GM12865 (cell line): ENCODE measurements around the gene NAALAD2.
A peak's percentile ranks its signal among the peaks of the same experiment; 100 is the strongest.
"Not testable (repeated sequence)": the region's sequence is repeated elsewhere in the genome, so short reads cannot be mapped to it uniquely, and the experiment has no call there.

Experiments used
- DNase-seq: peaks from one replicate; pipeline ENCODE4 v3.0.0; 2010; ENCODE audit warnings: low read depth
- H3K4me3 ChIP-seq: 2 replicates; pipeline ENCODE4 v1.5.1; 2011; ENCODE audit warnings: mild to moderate bottlenecking, low read depth, low read length, control low read depth
- TF ChIP-seq, protein P1 (sequence below): IDR thresholded peaks from 2 replicates; pipeline ENCODE4 v1.5.1; 2011; ENCODE audit warnings: low read length, control low read depth, low read depth, inconsistent platforms; ENCODE audit not compliant: insufficient read depth; ENCODE audit errors: missing control alignments

The NAALAD2 gene

DNA sequence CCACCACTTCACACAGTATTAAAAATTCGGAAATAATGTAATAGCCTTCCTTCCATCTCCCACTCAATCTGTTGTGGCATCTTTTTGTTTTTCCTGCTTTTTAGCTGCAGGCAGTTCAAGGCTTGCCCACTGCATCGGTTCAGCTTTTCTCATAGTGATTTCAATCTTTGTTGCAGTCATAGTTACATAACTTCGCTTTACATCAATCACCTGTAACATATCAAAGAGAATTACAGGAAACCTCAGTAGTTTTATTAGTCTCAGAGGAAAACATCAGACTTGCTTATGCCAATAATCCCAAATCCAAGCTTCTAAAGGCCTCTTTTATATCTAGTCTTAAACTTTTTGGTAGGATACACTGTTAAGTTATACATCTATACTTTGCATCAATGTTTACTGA is 67.9 kb downstream of the NAALAD2 start:
- TF ChIP-seq, protein P1, sequence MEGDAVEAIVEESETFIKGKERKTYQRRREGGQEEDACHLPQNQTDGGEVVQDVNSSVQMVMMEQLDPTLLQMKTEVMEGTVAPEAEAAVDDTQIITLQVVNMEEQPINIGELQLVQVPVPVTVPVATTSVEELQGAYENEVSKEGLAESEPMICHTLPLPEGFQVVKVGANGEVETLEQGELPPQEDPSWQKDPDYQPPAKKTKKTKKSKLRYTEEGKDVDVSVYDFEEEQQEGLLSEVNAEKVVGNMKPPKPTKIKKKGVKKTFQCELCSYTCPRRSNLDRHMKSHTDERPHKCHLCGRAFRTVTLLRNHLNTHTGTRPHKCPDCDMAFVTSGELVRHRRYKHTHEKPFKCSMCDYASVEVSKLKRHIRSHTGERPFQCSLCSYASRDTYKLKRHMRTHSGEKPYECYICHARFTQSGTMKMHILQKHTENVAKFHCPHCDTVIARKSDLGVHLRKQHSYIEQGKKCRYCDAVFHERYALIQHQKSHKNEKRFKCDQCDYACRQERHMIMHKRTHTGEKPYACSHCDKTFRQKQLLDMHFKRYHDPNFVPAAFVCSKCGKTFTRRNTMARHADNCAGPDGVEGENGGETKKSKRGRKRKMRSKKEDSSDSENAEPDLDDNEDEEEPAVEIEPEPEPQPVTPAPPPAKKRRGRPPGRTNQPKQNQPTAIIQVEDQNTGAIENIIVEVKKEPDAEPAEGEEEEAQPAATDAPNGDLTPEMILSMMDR: no peak
- no peak for DNase-seq
- H3K4me3 ChIP-seq: no peak overlapping the region

DNA sequence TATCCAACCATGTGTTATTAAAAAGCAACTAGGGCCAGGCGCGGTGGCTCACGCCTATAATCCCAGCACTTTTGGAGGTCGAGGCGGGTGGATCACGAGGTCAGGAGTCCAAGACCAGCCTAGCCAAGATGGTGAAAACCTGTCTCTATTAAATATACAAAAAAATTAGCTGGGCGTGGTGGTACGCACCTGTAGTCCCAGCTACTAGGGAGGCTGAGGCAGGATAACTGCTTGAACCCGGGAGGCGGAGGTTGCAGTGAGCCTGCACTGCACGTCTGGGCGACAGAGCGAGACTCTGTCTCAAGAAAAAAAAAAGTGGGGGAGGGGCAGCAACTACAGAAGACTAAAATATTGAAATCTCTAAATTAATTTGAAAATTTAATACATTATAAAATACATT is 69.9 kb downstream of the NAALAD2 start:
- TF ChIP-seq, protein P1: no peak
- H3K4me3 ChIP-seq: no peak overlapping the region
- no peak for DNase-seq

DNA sequence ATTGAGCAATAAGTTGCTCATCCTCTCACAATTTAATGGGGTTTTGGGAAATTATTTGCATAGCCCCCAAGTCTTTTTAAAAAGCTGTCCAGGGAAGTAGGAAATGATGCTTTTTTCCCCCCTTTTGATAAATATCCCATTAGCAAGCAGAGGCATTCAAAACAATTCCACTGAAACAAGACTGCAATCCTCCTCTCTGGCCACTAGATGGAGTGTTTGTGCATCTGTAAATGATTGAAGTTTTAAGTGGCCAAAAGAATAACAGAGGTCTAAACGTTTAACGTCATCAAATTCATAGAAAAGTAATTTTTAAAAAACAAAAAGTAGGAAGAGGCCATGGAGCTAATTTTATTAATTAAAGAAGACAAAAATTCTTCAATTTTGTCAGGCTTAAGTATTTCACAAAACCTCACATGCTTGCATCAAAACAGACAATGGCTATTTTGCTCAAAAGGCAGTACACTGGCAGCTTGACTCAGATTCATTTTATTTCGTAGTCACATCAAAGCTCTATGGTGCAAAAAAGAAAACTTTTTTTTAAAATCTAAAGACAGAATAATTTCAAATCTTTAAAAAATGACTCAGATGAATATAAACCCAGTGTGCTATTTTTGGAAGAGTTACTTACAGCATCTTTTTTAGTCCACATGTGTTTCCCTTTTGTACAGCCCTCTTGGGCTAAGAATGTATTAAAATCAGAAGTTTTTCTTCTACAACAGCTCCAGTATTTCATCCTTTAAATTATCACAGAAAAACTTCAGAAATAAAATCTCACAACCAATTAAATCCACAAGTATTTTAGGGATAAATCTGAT is 70.6 kb downstream of the NAALAD2 start:
- TF ChIP-seq, protein P1: peak; percentile 78
- DNase-seq: peak; percentile 63
- H3K4me3 ChIP-seq: no peak overlapping the region

DNA sequence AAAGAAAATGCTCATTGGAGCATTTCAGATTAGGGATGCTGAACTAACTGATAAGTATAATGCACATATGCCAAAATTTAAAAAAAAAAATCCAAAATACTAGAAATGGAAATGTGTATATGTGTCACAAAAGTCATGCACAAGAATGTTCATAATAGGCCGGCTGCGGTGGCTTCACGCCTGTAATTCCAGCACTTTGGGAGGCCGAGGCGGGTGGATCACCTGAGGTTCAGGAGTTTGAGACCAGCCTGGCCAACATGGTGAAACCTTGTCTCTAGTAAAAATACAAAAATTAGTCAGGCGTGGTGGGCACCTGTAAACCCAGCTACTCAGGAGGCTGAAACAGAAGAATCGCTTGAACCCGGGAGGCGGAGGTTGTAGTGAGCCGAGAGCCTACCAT is 73.5 kb downstream of the NAALAD2 start:
- H3K4me3 ChIP-seq, DNase-seq: not testable (repeated sequence)

DNA sequence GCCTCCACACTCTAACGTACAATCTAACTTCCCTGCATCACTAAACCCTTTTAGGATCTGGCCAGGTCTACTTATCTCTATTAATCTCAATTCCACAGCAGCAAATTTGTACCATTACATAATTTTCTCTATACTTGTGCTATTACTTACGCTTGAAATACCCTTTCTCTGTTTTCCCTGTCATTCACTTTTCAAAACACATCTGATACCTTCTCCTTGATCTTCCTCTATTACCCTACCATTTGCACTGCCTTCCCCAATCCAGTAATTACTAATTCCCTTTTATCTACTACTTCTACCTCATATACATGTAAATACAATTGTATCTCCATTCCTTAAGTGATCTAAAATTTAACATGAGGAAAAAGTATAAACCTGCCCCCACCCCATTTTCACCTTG is 74.4 kb downstream of the NAALAD2 start:
- TF ChIP-seq, protein P1: no peak
- DNase-seq: no peak
- no peak overlapping the region for H3K4me3 ChIP-seq

DNA sequence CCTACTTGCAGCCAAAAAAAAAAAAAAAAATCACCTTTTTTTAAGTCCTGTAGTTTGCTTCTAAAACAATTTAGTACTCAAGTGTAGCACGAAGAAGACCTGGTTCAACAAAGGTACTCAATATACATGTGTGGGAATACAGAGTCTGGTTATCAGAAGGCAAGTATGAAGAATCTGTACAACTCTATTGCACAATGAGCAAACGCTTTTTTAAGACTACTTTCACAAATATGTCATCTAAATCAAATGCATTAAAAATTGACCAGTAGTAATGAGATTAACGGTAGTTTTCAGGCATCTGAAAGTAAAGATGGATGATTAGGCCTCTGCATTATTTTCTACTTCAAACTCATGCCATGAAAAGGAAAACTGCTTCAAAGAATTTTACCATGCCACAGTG is 78.9 kb downstream of the NAALAD2 start:
- no peak overlapping the region for H3K4me3 ChIP-seq
- no peak for DNase-seq
- TF ChIP-seq, protein P1: no peak

DNA sequence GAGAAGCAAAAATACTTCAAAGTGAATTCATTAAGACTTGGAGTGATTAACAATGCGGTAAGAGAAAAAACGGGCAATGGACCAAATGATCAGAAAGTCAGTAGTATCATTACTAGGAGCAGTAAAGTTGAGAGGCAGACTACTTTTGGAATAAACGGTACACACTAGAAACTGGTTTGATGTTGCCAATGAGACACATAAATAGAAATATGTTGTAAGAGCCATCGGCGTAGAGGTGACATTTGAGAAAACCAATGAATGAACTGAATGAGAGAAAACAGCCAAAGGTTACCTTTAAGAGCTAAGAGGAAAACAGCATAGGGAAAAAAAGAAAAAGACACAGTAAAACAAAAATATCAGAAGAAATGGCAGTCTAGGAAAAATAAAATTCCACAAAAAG is 82.1 kb downstream of the NAALAD2 start:
- H3K4me3 ChIP-seq: no peak overlapping the region
- no peak for DNase-seq
- TF ChIP-seq, protein P1: no peak
